H9 (cell line): ENCODE results near the gene GIT2. TPM values are rescaled to one million over a fixed set of nuclear protein-coding genes. Genes with fewer than 3 reads are reported as not detected.

ENCODE experiments used
- DNase-seq: peaks from one replicate; pipeline ENCODE4 v3.0.0-alpha.2; 2017
- H2AFZ ChIP-seq: one replicate; pipeline ENCODE4 v1.6.1; 2013; ENCODE audit warnings: mild to moderate bottlenecking, low read length, control low read depth, moderate library complexity
- H2AK5ac ChIP-seq: 2 replicates; pipeline ENCODE4 v1.6.1; 2013; ENCODE audit warnings: low read length, control low read depth, mixed read lengths; ENCODE audit not compliant: insufficient read length
- H2BK120ac ChIP-seq: one replicate; pipeline ENCODE4 v1.6.1; 2013; ENCODE audit warnings: low read depth, mild to moderate bottlenecking, low read length, control low read depth, inconsistent platforms; ENCODE audit not compliant: poor library complexity, severe bottlenecking
- H2BK12ac ChIP-seq: 2 replicates; pipeline ENCODE4 v1.6.1; 2013; ENCODE audit warnings: low read length, control low read depth, mixed read lengths, low read depth; ENCODE audit not compliant: insufficient read length
- H2BK15ac ChIP-seq: 2 replicates; pipeline ENCODE4 v1.6.1; 2013; ENCODE audit warnings: low read depth, low read length, control low read depth
- H2BK20ac ChIP-seq: one replicate; pipeline ENCODE4 v1.6.1; 2013; ENCODE audit warnings: low read depth, mild to moderate bottlenecking, low read length, control low read depth, inconsistent platforms; ENCODE audit not compliant: poor library complexity, severe bottlenecking
- H2BK5ac ChIP-seq: 2 replicates; pipeline ENCODE4 v1.6.1; 2013; ENCODE audit warnings: low read length, control low read depth, mixed read lengths; ENCODE audit not compliant: insufficient read length
- H3K14ac ChIP-seq: 2 replicates; pipeline ENCODE4 v1.6.1; 2013; ENCODE audit warnings: low read length, control low read depth; ENCODE audit not compliant: insufficient read depth
- H3K18ac ChIP-seq: 2 replicates; pipeline ENCODE4 v1.6.1; 2013; ENCODE audit warnings: low read depth, mild to moderate bottlenecking, mixed read lengths, low read length, control low read depth; ENCODE audit not compliant: insufficient read length
- H3K23ac ChIP-seq: 2 replicates; pipeline ENCODE4 v1.6.1; 2013; ENCODE audit warnings: low read length, control low read depth, mixed read lengths, low read depth; ENCODE audit not compliant: insufficient read length
- H3K23me2 ChIP-seq: 2 replicates; pipeline ENCODE4 v1.6.1; 2013; ENCODE audit warnings: low read depth, mild to moderate bottlenecking, mixed read lengths, low read length, control low read depth; ENCODE audit not compliant: insufficient read length, poor library complexity, severe bottlenecking
- H3K27ac ChIP-seq: 2 replicates; pipeline ENCODE4 v1.5.1; 2013; ENCODE audit warnings: low read length, control low read depth, mixed read lengths, low read depth; ENCODE audit not compliant: insufficient read length
- H3K27me3 ChIP-seq: 2 replicates; pipeline ENCODE4 v1.6.1; 2013; ENCODE audit warnings: low read length, control low read depth, inconsistent platforms; ENCODE audit not compliant: insufficient read depth
- H3K4ac ChIP-seq: 2 replicates; pipeline ENCODE4 v1.6.1; 2013; ENCODE audit warnings: low read depth, mild to moderate bottlenecking, control low read depth, inconsistent platforms, low read length, moderate library complexity
- H3K4me1 ChIP-seq: 2 replicates; pipeline ENCODE4 v1.6.1; 2013; ENCODE audit warnings: low read length, control low read depth, inconsistent platforms; ENCODE audit not compliant: insufficient read depth
- H3K4me2 ChIP-seq: 2 replicates; pipeline ENCODE4 v1.6.1; 2013; ENCODE audit warnings: low read length, control low read depth, mixed read lengths; ENCODE audit not compliant: insufficient read length, insufficient read depth
- H3K56ac ChIP-seq: 2 replicates; pipeline ENCODE4 v1.6.1; 2013; ENCODE audit warnings: low read depth, mild to moderate bottlenecking, mixed read lengths, low read length, control low read depth; ENCODE audit not compliant: insufficient read length
- H3K79me1 ChIP-seq: 2 replicates; pipeline ENCODE4 v1.6.1; 2013; ENCODE audit warnings: low read depth, mild to moderate bottlenecking, moderate library complexity, low read length, control low read depth, inconsistent platforms; ENCODE audit not compliant: insufficient read depth, poor library complexity, severe bottlenecking
- H3K79me2 ChIP-seq: 2 replicates; pipeline ENCODE4 v1.6.1; 2013; ENCODE audit warnings: low read length, control low read depth, inconsistent platforms; ENCODE audit not compliant: insufficient read depth
- H3K9ac ChIP-seq: 2 replicates; pipeline ENCODE4 v1.6.1; 2013; ENCODE audit warnings: low read length, control low read depth, mixed read lengths; ENCODE audit not compliant: insufficient read length; ENCODE audit errors: extremely low read depth
- H3K9me3 ChIP-seq: one replicate; pipeline ENCODE4 v1.6.1; 2013; ENCODE audit warnings: low read depth, low read length, inconsistent platforms; ENCODE audit not compliant: control insufficient read depth
- H3T11ph ChIP-seq: one replicate; pipeline ENCODE4 v1.6.1; 2013; ENCODE audit warnings: mild to moderate bottlenecking, low read length, control low read depth, inconsistent platforms
- H4K20me1 ChIP-seq: one replicate; pipeline ENCODE4 v1.6.1; 2013; ENCODE audit not compliant: control insufficient read depth, insufficient read length, insufficient read depth
- H4K5ac ChIP-seq: 2 replicates; pipeline ENCODE4 v1.6.1; 2013; ENCODE audit warnings: low read depth, mild to moderate bottlenecking, mixed read lengths, low read length, control low read depth; ENCODE audit not compliant: insufficient read length
- H4K8ac ChIP-seq: replicated peaks from 2 replicates; pipeline ENCODE4 v1.6.1; 2013; ENCODE audit warnings: low read length, control low read depth, mixed read lengths, low read depth; ENCODE audit not compliant: insufficient read length
- H4K91ac ChIP-seq: 2 replicates; pipeline ENCODE4 v1.6.1; 2013; ENCODE audit warnings: low read depth, mild to moderate bottlenecking, moderate library complexity, mixed read lengths, low read length, control low read depth; ENCODE audit not compliant: insufficient read length
- H3K27ac Mint-ChIP-seq, 3 experiments: 2 replicates in 2 of 3; 3 replicates in 1 of 3; pipeline ENCODE4 v1.8.0; 2020 to 2021; ENCODE audit warnings: mixed read lengths in 3 of 3, mild to moderate bottlenecking in 1 of 3, moderate library complexity in 1 of 3
- H3K27me3 Mint-ChIP-seq: 2 replicates; pipeline ENCODE4 v1.8.0; 2021; ENCODE audit warnings: low read depth, mild to moderate bottlenecking, moderate library complexity, mixed read lengths
- H3K36me3 Mint-ChIP-seq, 3 experiments: 2 replicates in 2 of 3; 3 replicates in 1 of 3; pipeline ENCODE4 v1.8.0; 2020 to 2021; ENCODE audit warnings: low read depth in 3 of 3, mixed read lengths in 3 of 3; ENCODE audit not compliant: insufficient read depth in 1 of 3
- H3K4me1 Mint-ChIP-seq, 2 experiments: 2 replicates each; pipeline ENCODE4 v1.8.0; 2020; ENCODE audit warnings: mixed read lengths in 2 of 2
- H3K4me3 Mint-ChIP-seq, 2 experiments: 2 replicates in 1 of 2; 3 replicates in 1 of 2; pipeline ENCODE4 v1.8.0; 2020 to 2021; ENCODE audit warnings: mild to moderate bottlenecking in 2 of 2, mixed read lengths in 2 of 2, moderate library complexity in 1 of 2
- H3K9me3 Mint-ChIP-seq, 2 experiments: 2 replicates in 1 of 2; 3 replicates in 1 of 2; pipeline ENCODE4 v1.8.0; 2020; ENCODE audit warnings: mild to moderate bottlenecking in 2 of 2, mixed read lengths in 2 of 2, moderate library complexity in 1 of 2
- WGBS: extraction: QIAGEN DNeasy Blood & Tissue Kit; methylation state at CpG from one replicate; pipeline ENCODE4 v1.1.7; 2013; ENCODE audit warnings: missing lambda C conversion rate, low lambda C conversion rate, mixed read lengths; ENCODE audit not compliant: insufficient read length; ENCODE audit errors: extremely low coverage; 5-methylcytosine and 5-hydroxymethylcytosine counted together
- total RNA-seq: library from RNA; stranded (reverse); gene quantifications from 2 replicates; pipeline ENCODE4 v1.2.1, GENCODE V29; 2021
- TF ChIP-seq, protein P1 (sequence below): fragments of 200-600 bp; sonication (generic); conservative IDR thresholded peaks from 3 replicates; pipeline ENCODE4 v1.8.0; 2021; ENCODE audit warnings: antibody characterized with exemption, mild to moderate bottlenecking

The GIT2 gene
- total RNA-seq, 1 experiment from 2014 or later, result 27.0 TPM

DNA sequence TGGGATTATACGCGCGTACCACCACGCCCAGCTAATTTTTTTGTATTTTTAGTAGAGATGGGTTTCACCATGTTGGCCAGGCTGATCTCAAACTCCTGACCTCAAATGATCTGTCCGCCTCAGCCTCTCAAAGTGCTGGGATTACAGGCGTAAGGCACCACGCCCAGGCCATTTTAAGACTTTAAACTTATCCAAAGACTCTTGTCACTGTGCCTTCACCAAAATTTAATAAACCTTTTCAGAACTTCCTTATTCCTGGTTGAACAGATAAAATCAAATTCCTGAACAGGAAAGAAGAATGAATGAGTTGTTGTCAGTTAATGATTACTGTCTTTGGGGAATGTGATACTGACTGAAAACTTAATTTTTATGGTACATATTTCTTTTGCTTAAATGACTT lies 37.8 kb downstream of the GIT2 start:
- H3K4me2 ChIP-seq, result no peak overlapping the region
- no peak overlapping the region for H3K14ac ChIP-seq
- Mint-ChIP-seq H3K9me3 (no peaks in the 10 kb centered on the region), H3K36me3 (peaks cover 7 to 42% (median 24%) of the 10 kb centered on the region in 3 experiments; a peak in 6 of 7 replicates), H3K27ac (no peak overlapping the region; a peak in 1 of 7 replicates), H3K4me3 (no peak overlapping the region; a peak in 1 of 5 replicates), H3K4me1 (no peaks in the 10 kb centered on the region), H3K27me3 (no peaks in the 10 kb centered on the region)
- H3K79me1 ChIP-seq, result no peaks in the 10 kb centered on the region
- H3T11ph ChIP-seq, result no peak overlapping the region
- no peak overlapping the region for H3K18ac ChIP-seq
- no peak overlapping the region for H4K8ac ChIP-seq
- WGBS, result no CpG with 5 or more reads among the region's 7 CpGs
- H2AFZ ChIP-seq, result no peak overlapping the region
- H2BK15ac ChIP-seq, result no peak overlapping the region
- no peaks in the 10 kb centered on the region for H3K27me3 ChIP-seq
- H3K4ac ChIP-seq, result no peak overlapping the region
- no peak overlapping the region for H2BK20ac ChIP-seq
- no peaks in the 10 kb centered on the region for H3K4me1 ChIP-seq
- no peak overlapping the region for H2BK5ac ChIP-seq
- TF ChIP-seq, protein P1, sequence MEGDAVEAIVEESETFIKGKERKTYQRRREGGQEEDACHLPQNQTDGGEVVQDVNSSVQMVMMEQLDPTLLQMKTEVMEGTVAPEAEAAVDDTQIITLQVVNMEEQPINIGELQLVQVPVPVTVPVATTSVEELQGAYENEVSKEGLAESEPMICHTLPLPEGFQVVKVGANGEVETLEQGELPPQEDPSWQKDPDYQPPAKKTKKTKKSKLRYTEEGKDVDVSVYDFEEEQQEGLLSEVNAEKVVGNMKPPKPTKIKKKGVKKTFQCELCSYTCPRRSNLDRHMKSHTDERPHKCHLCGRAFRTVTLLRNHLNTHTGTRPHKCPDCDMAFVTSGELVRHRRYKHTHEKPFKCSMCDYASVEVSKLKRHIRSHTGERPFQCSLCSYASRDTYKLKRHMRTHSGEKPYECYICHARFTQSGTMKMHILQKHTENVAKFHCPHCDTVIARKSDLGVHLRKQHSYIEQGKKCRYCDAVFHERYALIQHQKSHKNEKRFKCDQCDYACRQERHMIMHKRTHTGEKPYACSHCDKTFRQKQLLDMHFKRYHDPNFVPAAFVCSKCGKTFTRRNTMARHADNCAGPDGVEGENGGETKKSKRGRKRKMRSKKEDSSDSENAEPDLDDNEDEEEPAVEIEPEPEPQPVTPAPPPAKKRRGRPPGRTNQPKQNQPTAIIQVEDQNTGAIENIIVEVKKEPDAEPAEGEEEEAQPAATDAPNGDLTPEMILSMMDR, result no peak
- H3K23me2 ChIP-seq, result no peaks in the 10 kb centered on the region
- no peak overlapping the region for H3K9ac ChIP-seq
- H2BK120ac ChIP-seq, result no peak overlapping the region
- H3K9me3 ChIP-seq, result no peaks in the 10 kb centered on the region
- H3K23ac ChIP-seq, result no peak overlapping the region
- H4K5ac ChIP-seq, result no peak overlapping the region
- no peak overlapping the region for H2BK12ac ChIP-seq
- no peak overlapping the region for H4K91ac ChIP-seq
- H4K20me1 ChIP-seq, result no peaks in the 10 kb centered on the region
- no peak overlapping the region for H3K56ac ChIP-seq
- H3K79me2 ChIP-seq, result no peaks in the 10 kb centered on the region
- no peak overlapping the region for H2AK5ac ChIP-seq
- no peak for DNase-seq
- no peak overlapping the region for H3K27ac ChIP-seq
